H1 (cell line): ENCODE results near the gene USP36. TPM values are rescaled to one million over a fixed set of nuclear protein-coding genes. Genes with fewer than 3 reads are reported as not detected.

Experiments
- CTCF ChIA-PET: fragments of 300-600 bp; sonication (Branson Sonifier 250); formaldehyde crosslinking; loops from one replicate; lab custom pipeline; 2021; ENCODE audit not compliant: partially characterized antibody; lab: Charles Lee
- POLR2A ChIA-PET: fragments of 300-600 bp; sonication (Branson Sonifier 250); formaldehyde crosslinking; loops from one replicate; lab custom pipeline; 2021; ENCODE audit warnings: inconsistent platforms; ENCODE audit not compliant: partially characterized antibody; lab: Charles Lee
- DNase-seq, 2 experiments: peaks; one replicate each; pipeline versions ENCODE4 v3.0.0 to v3.0.0-alpha.2; 2010 to 2022; ENCODE audit warnings: low spot score in 2 of 2, low read depth in 1 of 2, mixed read lengths in 1 of 2
- FAIRE-seq: peaks from 2 replicates; lab custom pipeline; 2011; peaks lifted over from hg19 to GRCh38; lab: Jason Lieb, UNC
- H2AFZ ChIP-seq: 2 replicates; pipeline ENCODE4 v1.8.1; 2012; ENCODE audit warnings: low read length, inconsistent platforms
- H2AK5ac ChIP-seq: 2 replicates; pipeline ENCODE4 v1.6.1; 2013; ENCODE audit warnings: low read depth, low read length
- H2BK120ac ChIP-seq: replicated peaks from 2 replicates; pipeline ENCODE3; 2013; ENCODE audit warnings: low read depth, low read length, inconsistent platforms
- H2BK12ac ChIP-seq: 2 replicates; pipeline ENCODE4 v1.6.1; 2013; ENCODE audit warnings: low read depth, low read length
- H2BK15ac ChIP-seq: 2 replicates; pipeline ENCODE4 v1.6.1; 2013; ENCODE audit warnings: low read length
- H2BK20ac ChIP-seq: 2 replicates; pipeline ENCODE4 v1.6.1; 2013; ENCODE audit warnings: low read length
- H2BK5ac ChIP-seq: 2 replicates; pipeline ENCODE4 v1.6.1; 2013; ENCODE audit warnings: low read depth, low read length
- H3K14ac ChIP-seq: 2 replicates; pipeline ENCODE4 v1.6.1; 2013; ENCODE audit warnings: inconsistent platforms; ENCODE audit not compliant: insufficient read length
- H3K18ac ChIP-seq: 2 replicates; pipeline ENCODE4 v1.6.1; 2013; ENCODE audit warnings: low read length; ENCODE audit errors: extremely low read depth
- H3K23ac ChIP-seq: 2 replicates; pipeline ENCODE4 v1.6.1; 2013; ENCODE audit warnings: inconsistent platforms; ENCODE audit not compliant: insufficient read length
- H3K23me2 ChIP-seq: 2 replicates; pipeline ENCODE4 v1.6.1; 2013; ENCODE audit warnings: low read depth, low read length
- H3K27ac ChIP-seq: 2 replicates; pipeline ENCODE4 v1.6.1; 2011; ENCODE audit warnings: low read depth, low read length, inconsistent platforms
- H3K27me3 ChIP-seq, 4 experiments: replicated peaks in 1 of 4; 1 replicate in 1 of 4; 2 replicates in 3 of 4; pipeline versions ENCODE4 v1.6.1 to v1.8.1; 2011 to 2013; ENCODE audit warnings: low read length in 3 of 4, mild to moderate bottlenecking in 3 of 4, inconsistent platforms in 2 of 4, mixed read lengths in 2 of 4, moderate library complexity in 1 of 4; ENCODE audit not compliant: control insufficient read depth in 3 of 4, insufficient read depth in 3 of 4; ENCODE audit errors: extremely low read depth in 1 of 4
- H3K36me3 ChIP-seq, 4 experiments: 2 replicates each; pipeline versions ENCODE4 v1.6.1 to v1.8.1; 2011 to 2013; ENCODE audit warnings: mild to moderate bottlenecking in 4 of 4, low read length in 3 of 4, moderate library complexity in 2 of 4, control low read depth in 1 of 4, inconsistent platforms in 1 of 4; ENCODE audit not compliant: insufficient read depth in 4 of 4, control insufficient read depth in 2 of 4
- H3K4ac ChIP-seq: replicated peaks from 2 replicates; pipeline ENCODE3; 2013; ENCODE audit warnings: low read length, low read depth, mixed read lengths, inconsistent platforms; ENCODE audit not compliant: insufficient read length
- H3K4me1 ChIP-seq, 4 experiments: replicated peaks in 1 of 4; 1 replicate in 1 of 4; 2 replicates in 3 of 4; pipeline versions ENCODE4 v1.6.1 to v1.8.1; 2011 to 2013; ENCODE audit warnings: low read length in 3 of 4, inconsistent platforms in 2 of 4, mixed read lengths in 1 of 4; ENCODE audit not compliant: insufficient read depth in 4 of 4, control insufficient read depth in 3 of 4
- H3K4me2 ChIP-seq, 2 experiments: 2 replicates each; pipeline versions ENCODE4 v1.6.1 to v1.8.1; 2011 to 2013; ENCODE audit warnings: low read depth in 2 of 2, low read length in 2 of 2, control low read depth in 1 of 2, inconsistent platforms in 1 of 2, mild to moderate bottlenecking in 1 of 2; ENCODE audit not compliant: insufficient read depth in 1 of 2
- H3K4me3 ChIP-seq, 4 experiments: fragments of 200-600, 300-600 bp in 1 of 4; sonication (generic), shearing (Covaris generic), sonication (Bioruptor Twin) in 1 of 4; 2 replicates each; pipeline versions ENCODE4 v1.5.1 to v1.8.1; 2011 to 2016; ENCODE audit warnings: low read length in 4 of 4, low read depth in 3 of 4, control low read depth in 2 of 4, inconsistent platforms in 2 of 4, mild to moderate bottlenecking in 2 of 4, mixed read lengths in 1 of 4, moderate library complexity in 1 of 4; ENCODE audit not compliant: insufficient read depth in 2 of 4; ENCODE audit errors: extremely low read depth in 1 of 4
- H3K56ac ChIP-seq: replicated peaks from 2 replicates; pipeline ENCODE3; 2013; ENCODE audit warnings: low read depth, mild to moderate bottlenecking, mixed read lengths, low read length, inconsistent platforms; ENCODE audit not compliant: insufficient read length
- H3K79me1 ChIP-seq: 2 replicates; pipeline ENCODE4 v1.6.1; 2013; ENCODE audit warnings: low read depth, low read length, control low read depth
- H3K79me2 ChIP-seq, 2 experiments: 2 replicates each; pipeline versions ENCODE4 v1.6.1 to v1.8.1; 2012 to 2013; ENCODE audit warnings: low read length in 2 of 2, mild to moderate bottlenecking in 2 of 2, inconsistent platforms in 1 of 2; ENCODE audit not compliant: insufficient read depth in 2 of 2, control insufficient read depth in 1 of 2
- H3K9ac ChIP-seq, 4 experiments: replicated peaks in 1 of 4; 1 replicate in 1 of 4; 2 replicates in 3 of 4; pipeline versions ENCODE4 v1.6.1 to v1.8.1; 2011 to 2013; ENCODE audit warnings: low read depth in 3 of 4, low read length in 3 of 4, control low read depth in 2 of 4, mild to moderate bottlenecking in 2 of 4, moderate library complexity in 2 of 4, inconsistent platforms in 1 of 4; ENCODE audit errors: extremely low read depth in 1 of 4
- H3K9me3 ChIP-seq, 2 experiments: 2 replicates each; pipeline versions ENCODE4 v1.6.1 to v1.8.1; 2012 to 2013; ENCODE audit warnings: mild to moderate bottlenecking in 2 of 2, moderate library complexity in 2 of 2, control low read depth in 1 of 2, inconsistent platforms in 1 of 2, low read depth in 1 of 2, low read length in 1 of 2, mixed read lengths in 1 of 2; ENCODE audit not compliant: insufficient read depth in 2 of 2
- H4K20me1 ChIP-seq, 2 experiments: replicated peaks in 1 of 2; 2 replicates each; pipeline versions ENCODE3 to v1.8.1; 2011 to 2013; ENCODE audit warnings: inconsistent platforms in 2 of 2, low read length in 2 of 2, mild to moderate bottlenecking in 1 of 2; ENCODE audit not compliant: insufficient read depth in 2 of 2, control insufficient read depth in 1 of 2
- H4K5ac ChIP-seq: 2 replicates; pipeline ENCODE4 v1.6.1; 2013; ENCODE audit warnings: low read length, low read depth, mixed read lengths, inconsistent platforms; ENCODE audit not compliant: insufficient read length
- H4K8ac ChIP-seq: 2 replicates; pipeline ENCODE4 v1.8.0; 2013; ENCODE audit warnings: mild to moderate bottlenecking, moderate library complexity, low read length, inconsistent platforms; ENCODE audit not compliant: insufficient read depth; ENCODE audit errors: extremely low read depth
- H4K91ac ChIP-seq: replicated peaks from 2 replicates; pipeline ENCODE3; 2013; ENCODE audit warnings: low read length, mixed read lengths, inconsistent platforms; ENCODE audit not compliant: insufficient read length
- ATF3 ChIP-seq: IDR thresholded peaks from 2 replicates; pipeline ENCODE4 v1.6.1; 2011; ENCODE audit warnings: low read depth, mild to moderate bottlenecking, low read length; ENCODE audit not compliant: insufficient read depth
- PHF8 ChIP-seq: fragments of 200-600 bp; sonication (generic); conservative IDR thresholded peaks from 2 replicates; pipeline ENCODE4 v1.7.1; 2012; ENCODE audit warnings: low read depth, mild to moderate bottlenecking, inconsistent platforms, low read length, moderate library complexity
- POLR2A ChIP-seq, 2 experiments: IDR thresholded peaks; 1 replicate in 1 of 2; 2 replicates in 1 of 2; pipeline ENCODE4 v1.6.1; 2011; ENCODE audit warnings: low read depth in 2 of 2, low read length in 2 of 2, mild to moderate bottlenecking in 2 of 2; ENCODE audit errors: control extremely low read depth in 1 of 2
- WGBS, 2 experiments: shearing (Covaris generic) in 1 of 2; methylation state at CpG; one replicate each; pipeline versions ENCODE4 v1.1.6 to v1.1.7; 2013 to 2015; ENCODE audit warnings: low lambda C conversion rate in 2 of 2, mixed read lengths in 2 of 2, inconsistent platforms in 1 of 2, low coverage in 1 of 2, missing lambda C conversion rate in 1 of 2; ENCODE audit not compliant: insufficient replicate concordance in 2 of 2, insufficient coverage in 1 of 2, insufficient read length in 1 of 2; ENCODE audit errors: extremely low coverage in 1 of 2, missing lambda C conversion rate in 1 of 2; 5-methylcytosine and 5-hydroxymethylcytosine counted together
- polyA plus RNA-seq, 7 experiments: library from polyadenylated mRNA; depleted of rRNA in 3 of 7; stranded (reverse) in 5 of 7; unstranded in 2 of 7; fragments of >200 nt in 5 of 7; fragments of 200-250 nt in 2 of 7; gene quantifications; 1 replicate in 5 of 7; 2 replicates in 1 of 7; 4 replicates in 1 of 7; pipeline versions ENCODE4 v1.2.1 to v1.2.3, GENCODE V29; 2011 to 2013; ENCODE audit warnings: missing spikeins in 2 of 7, mixed read lengths in 2 of 7
- total RNA-seq: library from RNA; stranded (reverse); fragmentation: NEBNext Ultra II Directional; extraction: Animal tissue kit (Norgen Biotek cat#: 25700); gene quantifications from 2 replicates; pipeline ENCODE4 v1.2.1, GENCODE V29; 2021

Gene USP36
- total and polyA plus RNA-seq, 2 of the 8 experiments (the other 6 are each of a cell fraction or from before 2014, with no cell fraction given), result 40.7 to 67.7 TPM

GRCh38 chr17:78840530-78840779 lies 159 bp downstream of the USP36 start:
- Histone ChIP-seq H2BK12ac (no peak overlapping the region), H3K4me1 (peaks cover 2 to 12% (median 5%) of the 10 kb centered on the region in 4 experiments), H4K91ac (no peak overlapping the region), H3K4ac (no peak overlapping the region), H3K56ac (no peak overlapping the region), H3K14ac (no peak overlapping the region), H3K4me3 (peak overlapping the region; percentile 68 to 93 (median 86)), H4K8ac (peak overlapping the region; percentile 92; the same call in 1 of the 2 replicates), H2AFZ (no peak overlapping the region), H3K18ac (no peak overlapping the region), H2BK20ac (no peak overlapping the region), H3K79me2 (peaks cover 18 to 28% of the 10 kb centered on the region in 2 experiments), H3K4me2 (peak overlapping the region; percentile 84 to 99; a peak in 3 of 4 replicates), H3K9ac (peak overlapping the region; percentile 82 to 98 (median 88)), H3K27ac (peak overlapping the region; percentile 85; the same call in 1 of the 2 replicates), H3K9me3 (no peaks in the 10 kb centered on the region), H2BK120ac (no peak overlapping the region), H3K23ac (no peak overlapping the region), H4K20me1 (peaks cover 7 to 18% of the 10 kb centered on the region in 2 experiments), H3K23me2 (peaks cover 3% of the 10 kb centered on the region), H2BK5ac (no peak overlapping the region), H2AK5ac (no peak overlapping the region), H3K79me1 (peaks cover 5% of the 10 kb centered on the region), H4K5ac (no peak overlapping the region), H2BK15ac (no peak overlapping the region), H3K36me3 (peaks cover 13 to 26% (median 21%) of the 10 kb centered on the region in 4 experiments)
- FAIRE-seq (no peak), DNase-seq (no peak)
- POLR2A ChIA-PET, result interaction anchor here (0.6 to 2.3 kb wide), 7 partner anchors 9 to 413 kb away, joined by 3 to 9 read pairs (median 4); no protein-coding TSS in a partner anchor
- 13% methylated on average over 3 of the region's 35 CpGs; no CpG with 5 or more reads in 1 of the 2 experiments for WGBS, 2 experiments
- no peak for TF ChIP-seq ATF3
- peak in 1 of 2 experiments; percentile 86; a peak in 1 of 3 replicates for TF ChIP-seq POLR2A (IDR thresholded peaks at IDR 0.05; ENCODE audit: control extremely low read depth in 1 of 2, low read depth in 2 of 2, low read length in 2 of 2)
- peak; percentile 73 for TF ChIP-seq PHF8
- TF ChIP-seq, all 59 proteins: peak for 2
- H3K27me3 ChIP-seq, result no peaks in the 10 kb centered on the region
- CTCF ChIA-PET, result interaction anchor here (3.1 kb wide), 1 partner anchor 14 kb away, joined by 10 read pairs; no protein-coding TSS in a partner anchor
